ENCODE data around the gene MSH5.

DNA sequence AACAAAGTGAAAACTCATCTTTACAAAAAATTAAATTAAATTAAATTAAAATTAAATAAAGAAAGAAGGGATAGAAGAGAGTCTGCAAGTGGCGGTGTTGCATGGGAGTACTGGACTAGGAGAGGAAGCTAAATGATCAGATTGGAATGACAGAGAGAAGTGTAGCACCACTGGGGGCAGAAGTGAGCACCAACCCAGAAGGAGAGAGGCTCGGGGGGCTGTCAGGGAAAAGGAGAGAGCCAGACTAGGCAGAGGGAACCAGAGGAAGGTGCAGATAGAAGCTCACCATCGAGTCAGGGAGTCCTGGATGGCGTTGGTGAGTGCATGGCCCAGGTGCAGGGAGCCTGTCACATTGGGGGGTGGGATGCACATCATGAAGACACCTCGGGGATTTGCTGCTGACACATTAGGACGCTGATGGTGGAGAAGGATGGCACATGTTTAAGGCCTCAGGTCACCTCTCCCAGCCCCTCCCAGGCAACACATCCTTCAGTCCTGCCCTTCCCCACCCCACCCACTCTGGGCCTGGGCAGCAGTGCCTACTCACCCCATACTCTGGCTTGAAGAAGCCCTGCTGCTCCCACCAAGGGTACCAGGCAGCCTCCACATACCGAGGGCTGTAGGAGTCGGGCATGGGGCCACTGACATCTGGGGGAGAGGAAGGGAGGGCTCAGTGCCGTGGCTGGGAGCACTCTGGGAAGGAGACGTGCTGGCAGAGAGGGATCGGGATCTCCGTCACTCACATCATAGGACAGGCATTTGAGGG, 51.7 kb downstream of the MSH5 start:
- no peak for TF ChIP-seq EP300 (conservative IDR thresholded peaks at IDR 0.05; ENCODE audit: poor library complexity, severe bottlenecking)
- TF ChIP-seq, protein P1, sequence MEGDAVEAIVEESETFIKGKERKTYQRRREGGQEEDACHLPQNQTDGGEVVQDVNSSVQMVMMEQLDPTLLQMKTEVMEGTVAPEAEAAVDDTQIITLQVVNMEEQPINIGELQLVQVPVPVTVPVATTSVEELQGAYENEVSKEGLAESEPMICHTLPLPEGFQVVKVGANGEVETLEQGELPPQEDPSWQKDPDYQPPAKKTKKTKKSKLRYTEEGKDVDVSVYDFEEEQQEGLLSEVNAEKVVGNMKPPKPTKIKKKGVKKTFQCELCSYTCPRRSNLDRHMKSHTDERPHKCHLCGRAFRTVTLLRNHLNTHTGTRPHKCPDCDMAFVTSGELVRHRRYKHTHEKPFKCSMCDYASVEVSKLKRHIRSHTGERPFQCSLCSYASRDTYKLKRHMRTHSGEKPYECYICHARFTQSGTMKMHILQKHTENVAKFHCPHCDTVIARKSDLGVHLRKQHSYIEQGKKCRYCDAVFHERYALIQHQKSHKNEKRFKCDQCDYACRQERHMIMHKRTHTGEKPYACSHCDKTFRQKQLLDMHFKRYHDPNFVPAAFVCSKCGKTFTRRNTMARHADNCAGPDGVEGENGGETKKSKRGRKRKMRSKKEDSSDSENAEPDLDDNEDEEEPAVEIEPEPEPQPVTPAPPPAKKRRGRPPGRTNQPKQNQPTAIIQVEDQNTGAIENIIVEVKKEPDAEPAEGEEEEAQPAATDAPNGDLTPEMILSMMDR (IDR thresholded peaks at IDR 0.05; ENCODE audit: poor library complexity, severe bottlenecking), result peak; percentile 66
- TF ChIP-seq, protein P2, sequence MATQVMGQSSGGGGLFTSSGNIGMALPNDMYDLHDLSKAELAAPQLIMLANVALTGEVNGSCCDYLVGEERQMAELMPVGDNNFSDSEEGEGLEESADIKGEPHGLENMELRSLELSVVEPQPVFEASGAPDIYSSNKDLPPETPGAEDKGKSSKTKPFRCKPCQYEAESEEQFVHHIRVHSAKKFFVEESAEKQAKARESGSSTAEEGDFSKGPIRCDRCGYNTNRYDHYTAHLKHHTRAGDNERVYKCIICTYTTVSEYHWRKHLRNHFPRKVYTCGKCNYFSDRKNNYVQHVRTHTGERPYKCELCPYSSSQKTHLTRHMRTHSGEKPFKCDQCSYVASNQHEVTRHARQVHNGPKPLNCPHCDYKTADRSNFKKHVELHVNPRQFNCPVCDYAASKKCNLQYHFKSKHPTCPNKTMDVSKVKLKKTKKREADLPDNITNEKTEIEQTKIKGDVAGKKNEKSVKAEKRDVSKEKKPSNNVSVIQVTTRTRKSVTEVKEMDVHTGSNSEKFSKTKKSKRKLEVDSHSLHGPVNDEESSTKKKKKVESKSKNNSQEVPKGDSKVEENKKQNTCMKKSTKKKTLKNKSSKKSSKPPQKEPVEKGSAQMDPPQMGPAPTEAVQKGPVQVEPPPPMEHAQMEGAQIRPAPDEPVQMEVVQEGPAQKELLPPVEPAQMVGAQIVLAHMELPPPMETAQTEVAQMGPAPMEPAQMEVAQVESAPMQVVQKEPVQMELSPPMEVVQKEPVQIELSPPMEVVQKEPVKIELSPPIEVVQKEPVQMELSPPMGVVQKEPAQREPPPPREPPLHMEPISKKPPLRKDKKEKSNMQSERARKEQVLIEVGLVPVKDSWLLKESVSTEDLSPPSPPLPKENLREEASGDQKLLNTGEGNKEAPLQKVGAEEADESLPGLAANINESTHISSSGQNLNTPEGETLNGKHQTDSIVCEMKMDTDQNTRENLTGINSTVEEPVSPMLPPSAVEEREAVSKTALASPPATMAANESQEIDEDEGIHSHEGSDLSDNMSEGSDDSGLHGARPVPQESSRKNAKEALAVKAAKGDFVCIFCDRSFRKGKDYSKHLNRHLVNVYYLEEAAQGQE (IDR thresholded peaks at IDR 0.05; ENCODE audit: borderline replicate concordance), result no peak
- no peak for TF ChIP-seq TAF1 (IDR thresholded peaks at IDR 0.05; ENCODE audit: low read depth)
- no peak for TF ChIP-seq EZH2 (IDR thresholded peaks at IDR 0.05; ENCODE audit: borderline replicate concordance, insufficient read depth, low read length, poor library complexity, severe bottlenecking)
- no peak for TF ChIP-seq POLR2AphosphoS5 (IDR thresholded peaks at IDR 0.05)

All from neural cell (in vitro differentiated cells).